ENCODE data around the gene MAP7. TPM values are rescaled to one million over a fixed set of nuclear protein-coding genes. Genes with fewer than 3 reads are reported as not detected.

MAP7 gene
- polyA plus RNA-seq, 2 of the 4 experiments (the other 2 are of a cell fraction), result 60.6 to 64.5 TPM

DNA sequence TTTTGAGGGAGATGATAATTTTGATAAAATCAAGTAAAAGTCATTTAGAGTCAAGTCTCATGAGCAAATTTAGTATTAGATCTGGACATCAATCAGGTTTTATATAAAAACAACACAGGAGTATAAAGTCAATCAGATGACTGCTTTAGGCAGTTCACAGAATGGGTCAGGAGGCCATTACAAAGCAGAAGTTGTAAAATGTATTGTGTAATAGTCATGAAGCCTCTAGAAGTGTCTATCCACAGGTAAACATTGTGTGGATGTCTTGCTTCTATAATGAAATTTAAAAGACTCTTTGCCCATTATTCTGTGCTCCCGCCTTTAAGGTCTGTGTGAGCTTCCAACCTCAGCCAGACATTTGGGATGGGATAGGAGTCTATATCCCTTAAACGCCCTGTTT lies 28.8 kb downstream of the MAP7 start:
- WGBS (ENCODE audit: missing lambda C conversion rate), result 79% methylated on average over 2 of the region's 2 CpGs
- FAIRE-seq (no peak), ATAC-seq (no peak), DNase-seq (ENCODE audit: low read depth in 1 of 2, low spot score in 1 of 2) (no peak)
- POLR2A ChIA-PET, result no interaction called here
- CTCF ChIA-PET, result interaction anchor here (1.8 kb wide), 1 partner anchor 26 kb away, joined by 5 read pairs; no protein-coding TSS in a partner anchor
- H3K27ac ChIP-seq, result peak overlapping the region; percentile 91 to 97
- H3K4me3 ChIP-seq, result no peak overlapping the region
- no peak for TF ChIP-seq CHD2 (IDR thresholded peaks at IDR 0.05; ENCODE audit: low read length, partially characterized antibody)
- no peak for TF ChIP-seq HMGXB4 (CRISPR knock-in tag; IDR thresholded peaks at IDR 0.05; ENCODE audit: borderline replicate concordance)
- TF ChIP-seq ZSCAN20 (CRISPR knock-in tag; IDR thresholded peaks at IDR 0.05), result no peak
- no peak for TF ChIP-seq EHF (CRISPR knock-in tag; IDR thresholded peaks at IDR 0.05)
- no peak for TF ChIP-seq FOXS1 (CRISPR knock-in tag; IDR thresholded peaks at IDR 0.05)
- no peak for TF ChIP-seq USF2 (IDR thresholded peaks at IDR 0.05)
- TF ChIP-seq HEYL (CRISPR knock-in tag; IDR thresholded peaks at IDR 0.05), result no peak
- no peak for TF ChIP-seq HOXB5 (CRISPR knock-in tag; IDR thresholded peaks at IDR 0.05)
- H3K9me3 ChIP-seq, result no peaks in the 10 kb centered on the region
- H3K4me1 ChIP-seq, result peaks cover 92% of the 10 kb centered on the region
- H3K4me2 ChIP-seq, result peak overlapping the region; percentile 41; the same call in 2 of the 3 replicates

- H3K4me1 ChIP-seq, result peaks cover 93% of the 10 kb centered on the region
- WGBS (ENCODE audit: missing lambda C conversion rate), result 78% methylated on average over 3 of the region's 3 CpGs
- CTCF ChIA-PET, result no interaction called here
- POLR2A ChIA-PET, result no interaction called here
- peak overlapping the region; percentile 77 to 91 for H3K27ac ChIP-seq
- no peak overlapping the region for H3K4me3 ChIP-seq
- FAIRE-seq (no peak), ATAC-seq (no peak; a peak in 1 of 6 replicates), DNase-seq (ENCODE audit: low read depth in 1 of 2, low spot score in 1 of 2) (no peak)
- TF ChIP-seq EHF (CRISPR knock-in tag; IDR thresholded peaks at IDR 0.05) (no peak), POLR2AphosphoS2 (conservative IDR thresholded peaks at IDR 0.05; ENCODE audit: low read length) (no peak), HDAC2 (IDR thresholded peaks at IDR 0.05) (no peak), JUNB (IDR thresholded peaks at IDR 0.05) (no peak), SMC3 (IDR thresholded peaks at IDR 0.05) (no peak), ZSCAN20 (CRISPR knock-in tag; IDR thresholded peaks at IDR 0.05) (no peak), NR3C1 (IDR thresholded peaks at IDR 0.05) (no peak), HOXA7 (CRISPR knock-in tag; IDR thresholded peaks at IDR 0.05) (no peak), KDM1A (IDR thresholded peaks at IDR 0.05; ENCODE audit: low read depth) (no peak), RCOR1 (IDR thresholded peaks at IDR 0.05; ENCODE audit: low read depth, low read length) (no peak), ESRRA (IDR thresholded peaks at IDR 0.05; ENCODE audit: borderline replicate concordance, low read length) (no peak), ZNF302 (CRISPR knock-in tag; IDR thresholded peaks at IDR 0.05) (no peak)
- H3K4me2 ChIP-seq, result peak overlapping the region; percentile 41
- H3K9me3 ChIP-seq, result no peaks in the 10 kb centered on the region
These were observed 29.7 kb downstream of the MAP7 start for GRCh38 chr6:136520517-136520916.

GRCh38 chr6:136517582-136517981 lies 32.6 kb downstream of the MAP7 start:
- no peak overlapping the region for H3K4me3 ChIP-seq
- no peaks in the 10 kb centered on the region for H3K9me3 ChIP-seq
- no peak for FAIRE-seq
- 57% methylated on average over 3 of the region's 3 CpGs for WGBS (ENCODE audit: missing lambda C conversion rate)
- ChIA-PET CTCF (interaction anchor here (1.0 to 1.1 kb wide), 2 partner anchors 8 to 32 kb away, joined by 3 read pairs; partner anchors contain the start of gene MAP7), POLR2A (no interaction called here)
- peak overlapping the region; percentile 69 for H3K4me2 ChIP-seq
- DNase-seq (ENCODE audit: low read depth in 1 of 2, low spot score in 1 of 2), result no peak
- peaks cover 90% of the 10 kb centered on the region for H3K4me1 ChIP-seq
- H3K27ac ChIP-seq, result peak overlapping the region; percentile 72 to 77
- ATAC-seq, result no peak
- TF ChIP-seq FOXS1 (CRISPR knock-in tag; IDR thresholded peaks at IDR 0.05) (no peak), CHD4 (IDR thresholded peaks at IDR 0.05; ENCODE audit: borderline replicate concordance) (no peak), SREBF2 (IDR thresholded peaks at IDR 0.05) (no peak), TFCP2L1 (CRISPR knock-in tag; IDR thresholded peaks at IDR 0.05) (no peak), CHD2 (IDR thresholded peaks at IDR 0.05; ENCODE audit: low read length, partially characterized antibody) (no peak), MYC (IDR thresholded peaks at IDR 0.05; ENCODE audit: borderline replicate concordance, low read length) (no peak)
